ENCODE data around the gene RRP36. TPM values are rescaled to one million over a fixed set of nuclear protein-coding genes. Genes with fewer than 3 reads are reported as not detected.

Gene RRP36
- total and polyA plus RNA-seq, 9 of the 15 experiments (the other 6 are each of a cell fraction or from before 2014, with no cell fraction given): 27.6 to 150 (median 114) TPM

GRCh38 chr6:43052842-43053544 lies 31.6 kb downstream of the RRP36 start (continued):
- TF ChIP-seq, protein P1, sequence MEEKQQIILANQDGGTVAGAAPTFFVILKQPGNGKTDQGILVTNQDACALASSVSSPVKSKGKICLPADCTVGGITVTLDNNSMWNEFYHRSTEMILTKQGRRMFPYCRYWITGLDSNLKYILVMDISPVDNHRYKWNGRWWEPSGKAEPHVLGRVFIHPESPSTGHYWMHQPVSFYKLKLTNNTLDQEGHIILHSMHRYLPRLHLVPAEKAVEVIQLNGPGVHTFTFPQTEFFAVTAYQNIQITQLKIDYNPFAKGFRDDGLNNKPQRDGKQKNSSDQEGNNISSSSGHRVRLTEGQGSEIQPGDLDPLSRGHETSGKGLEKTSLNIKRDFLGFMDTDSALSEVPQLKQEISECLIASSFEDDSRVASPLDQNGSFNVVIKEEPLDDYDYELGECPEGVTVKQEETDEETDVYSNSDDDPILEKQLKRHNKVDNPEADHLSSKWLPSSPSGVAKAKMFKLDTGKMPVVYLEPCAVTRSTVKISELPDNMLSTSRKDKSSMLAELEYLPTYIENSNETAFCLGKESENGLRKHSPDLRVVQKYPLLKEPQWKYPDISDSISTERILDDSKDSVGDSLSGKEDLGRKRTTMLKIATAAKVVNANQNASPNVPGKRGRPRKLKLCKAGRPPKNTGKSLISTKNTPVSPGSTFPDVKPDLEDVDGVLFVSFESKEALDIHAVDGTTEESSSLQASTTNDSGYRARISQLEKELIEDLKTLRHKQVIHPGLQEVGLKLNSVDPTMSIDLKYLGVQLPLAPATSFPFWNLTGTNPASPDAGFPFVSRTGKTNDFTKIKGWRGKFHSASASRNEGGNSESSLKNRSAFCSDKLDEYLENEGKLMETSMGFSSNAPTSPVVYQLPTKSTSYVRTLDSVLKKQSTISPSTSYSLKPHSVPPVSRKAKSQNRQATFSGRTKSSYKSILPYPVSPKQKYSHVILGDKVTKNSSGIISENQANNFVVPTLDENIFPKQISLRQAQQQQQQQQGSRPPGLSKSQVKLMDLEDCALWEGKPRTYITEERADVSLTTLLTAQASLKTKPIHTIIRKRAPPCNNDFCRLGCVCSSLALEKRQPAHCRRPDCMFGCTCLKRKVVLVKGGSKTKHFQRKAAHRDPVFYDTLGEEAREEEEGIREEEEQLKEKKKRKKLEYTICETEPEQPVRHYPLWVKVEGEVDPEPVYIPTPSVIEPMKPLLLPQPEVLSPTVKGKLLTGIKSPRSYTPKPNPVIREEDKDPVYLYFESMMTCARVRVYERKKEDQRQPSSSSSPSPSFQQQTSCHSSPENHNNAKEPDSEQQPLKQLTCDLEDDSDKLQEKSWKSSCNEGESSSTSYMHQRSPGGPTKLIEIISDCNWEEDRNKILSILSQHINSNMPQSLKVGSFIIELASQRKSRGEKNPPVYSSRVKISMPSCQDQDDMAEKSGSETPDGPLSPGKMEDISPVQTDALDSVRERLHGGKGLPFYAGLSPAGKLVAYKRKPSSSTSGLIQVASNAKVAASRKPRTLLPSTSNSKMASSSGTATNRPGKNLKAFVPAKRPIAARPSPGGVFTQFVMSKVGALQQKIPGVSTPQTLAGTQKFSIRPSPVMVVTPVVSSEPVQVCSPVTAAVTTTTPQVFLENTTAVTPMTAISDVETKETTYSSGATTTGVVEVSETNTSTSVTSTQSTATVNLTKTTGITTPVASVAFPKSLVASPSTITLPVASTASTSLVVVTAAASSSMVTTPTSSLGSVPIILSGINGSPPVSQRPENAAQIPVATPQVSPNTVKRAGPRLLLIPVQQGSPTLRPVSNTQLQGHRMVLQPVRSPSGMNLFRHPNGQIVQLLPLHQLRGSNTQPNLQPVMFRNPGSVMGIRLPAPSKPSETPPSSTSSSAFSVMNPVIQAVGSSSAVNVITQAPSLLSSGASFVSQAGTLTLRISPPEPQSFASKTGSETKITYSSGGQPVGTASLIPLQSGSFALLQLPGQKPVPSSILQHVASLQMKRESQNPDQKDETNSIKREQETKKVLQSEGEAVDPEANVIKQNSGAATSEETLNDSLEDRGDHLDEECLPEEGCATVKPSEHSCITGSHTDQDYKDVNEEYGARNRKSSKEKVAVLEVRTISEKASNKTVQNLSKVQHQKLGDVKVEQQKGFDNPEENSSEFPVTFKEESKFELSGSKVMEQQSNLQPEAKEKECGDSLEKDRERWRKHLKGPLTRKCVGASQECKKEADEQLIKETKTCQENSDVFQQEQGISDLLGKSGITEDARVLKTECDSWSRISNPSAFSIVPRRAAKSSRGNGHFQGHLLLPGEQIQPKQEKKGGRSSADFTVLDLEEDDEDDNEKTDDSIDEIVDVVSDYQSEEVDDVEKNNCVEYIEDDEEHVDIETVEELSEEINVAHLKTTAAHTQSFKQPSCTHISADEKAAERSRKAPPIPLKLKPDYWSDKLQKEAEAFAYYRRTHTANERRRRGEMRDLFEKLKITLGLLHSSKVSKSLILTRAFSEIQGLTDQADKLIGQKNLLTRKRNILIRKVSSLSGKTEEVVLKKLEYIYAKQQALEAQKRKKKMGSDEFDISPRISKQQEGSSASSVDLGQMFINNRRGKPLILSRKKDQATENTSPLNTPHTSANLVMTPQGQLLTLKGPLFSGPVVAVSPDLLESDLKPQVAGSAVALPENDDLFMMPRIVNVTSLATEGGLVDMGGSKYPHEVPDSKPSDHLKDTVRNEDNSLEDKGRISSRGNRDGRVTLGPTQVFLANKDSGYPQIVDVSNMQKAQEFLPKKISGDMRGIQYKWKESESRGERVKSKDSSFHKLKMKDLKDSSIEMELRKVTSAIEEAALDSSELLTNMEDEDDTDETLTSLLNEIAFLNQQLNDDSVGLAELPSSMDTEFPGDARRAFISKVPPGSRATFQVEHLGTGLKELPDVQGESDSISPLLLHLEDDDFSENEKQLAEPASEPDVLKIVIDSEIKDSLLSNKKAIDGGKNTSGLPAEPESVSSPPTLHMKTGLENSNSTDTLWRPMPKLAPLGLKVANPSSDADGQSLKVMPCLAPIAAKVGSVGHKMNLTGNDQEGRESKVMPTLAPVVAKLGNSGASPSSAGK (IDR thresholded peaks at IDR 0.05): 0 out of 2 replicates have a peak, but pooled peaks have one; percentile 6
- TF ChIP-seq, protein P2, sequence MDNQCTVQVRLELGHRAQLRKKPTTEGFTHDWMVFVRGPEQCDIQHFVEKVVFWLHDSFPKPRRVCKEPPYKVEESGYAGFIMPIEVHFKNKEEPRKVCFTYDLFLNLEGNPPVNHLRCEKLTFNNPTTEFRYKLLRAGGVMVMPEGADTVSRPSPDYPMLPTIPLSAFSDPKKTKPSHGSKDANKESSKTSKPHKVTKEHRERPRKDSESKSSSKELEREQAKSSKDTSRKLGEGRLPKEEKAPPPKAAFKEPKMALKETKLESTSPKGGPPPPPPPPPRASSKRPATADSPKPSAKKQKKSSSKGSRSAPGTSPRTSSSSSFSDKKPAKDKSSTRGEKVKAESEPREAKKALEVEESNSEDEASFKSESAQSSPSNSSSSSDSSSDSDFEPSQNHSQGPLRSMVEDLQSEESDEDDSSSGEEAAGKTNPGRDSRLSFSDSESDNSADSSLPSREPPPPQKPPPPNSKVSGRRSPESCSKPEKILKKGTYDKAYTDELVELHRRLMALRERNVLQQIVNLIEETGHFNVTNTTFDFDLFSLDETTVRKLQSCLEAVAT (IDR thresholded peaks at IDR 0.05): 0 out of 4 replicates have a peak, but pooled peaks of 1 of the 2 experiments have one; percentile 36
- TF ChIP-seq, protein P3, sequence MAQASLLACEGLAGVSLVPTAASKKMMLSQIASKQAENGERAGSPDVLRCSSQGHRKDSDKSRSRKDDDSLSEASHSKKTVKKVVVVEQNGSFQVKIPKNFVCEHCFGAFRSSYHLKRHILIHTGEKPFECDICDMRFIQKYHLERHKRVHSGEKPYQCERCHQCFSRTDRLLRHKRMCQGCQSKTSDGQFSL (CRISPR knock-in tag; IDR thresholded peaks at IDR 0.05): no peak; the same call in 1 of the 2 replicates
- TF ChIP-seq, protein P3 (tag; IDR thresholded peaks at IDR 0.05): 0 out of 4 replicates have a peak, but pooled peaks of 1 of the 2 experiments have one; percentile 29
- TF ChIP-seq MTA1 (IDR thresholded peaks at IDR 0.05; ENCODE audit: borderline replicate concordance) (0 out of 2 replicates have a peak, but pooled peaks have one; percentile 34), CREBBP (IDR thresholded peaks at IDR 0.05; ENCODE audit: low read depth, low read length) (no peak), TAL1 (IDR thresholded peaks at IDR 0.05) (peak; percentile 3; the same call in 1 of the 2 replicates), SMARCA4 (IDR thresholded peaks at IDR 0.05) (peak; percentile 56), MIER1 (IDR thresholded peaks at IDR 0.05; ENCODE audit: low read depth) (0 out of 2 replicates have a peak, but pooled peaks have one; percentile 45)
- TF ChIP-seq, protein P4, sequence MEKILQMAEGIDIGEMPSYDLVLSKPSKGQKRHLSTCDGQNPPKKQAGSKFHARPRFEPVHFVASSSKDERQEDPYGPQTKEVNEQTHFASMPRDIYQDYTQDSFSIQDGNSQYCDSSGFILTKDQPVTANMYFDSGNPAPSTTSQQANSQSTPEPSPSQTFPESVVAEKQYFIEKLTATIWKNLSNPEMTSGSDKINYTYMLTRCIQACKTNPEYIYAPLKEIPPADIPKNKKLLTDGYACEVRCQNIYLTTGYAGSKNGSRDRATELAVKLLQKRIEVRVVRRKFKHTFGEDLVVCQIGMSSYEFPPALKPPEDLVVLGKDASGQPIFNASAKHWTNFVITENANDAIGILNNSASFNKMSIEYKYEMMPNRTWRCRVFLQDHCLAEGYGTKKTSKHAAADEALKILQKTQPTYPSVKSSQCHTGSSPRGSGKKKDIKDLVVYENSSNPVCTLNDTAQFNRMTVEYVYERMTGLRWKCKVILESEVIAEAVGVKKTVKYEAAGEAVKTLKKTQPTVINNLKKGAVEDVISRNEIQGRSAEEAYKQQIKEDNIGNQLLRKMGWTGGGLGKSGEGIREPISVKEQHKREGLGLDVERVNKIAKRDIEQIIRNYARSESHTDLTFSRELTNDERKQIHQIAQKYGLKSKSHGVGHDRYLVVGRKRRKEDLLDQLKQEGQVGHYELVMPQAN (IDR thresholded peaks at IDR 0.05; ENCODE audit: borderline replicate concordance): 0 out of 2 replicates have a peak, but pooled peaks have one; percentile 30

All from K562 (cell line).